AG04450 (cell line): ENCODE data around the gene WDR72. TPM values are rescaled to one million over a fixed set of nuclear protein-coding genes. Genes with fewer than 3 reads are reported as not detected.

Experiments
- CTCF ChIA-PET: fragments of 300-600, 350-600 bp; formaldehyde crosslinking; extraction: SDS; loops from one replicate; lab custom pipeline; 2022; ENCODE audit warnings: antibody characterized with exemption, inconsistent platforms; lab: Charles Lee
- POLR2A ChIA-PET: fragments of 350-600 bp; formaldehyde crosslinking; extraction: SDS; loops from one replicate; lab custom pipeline; 2021; ENCODE audit warnings: antibody characterized with exemption, inconsistent platforms; lab: Yijun Ruan, JAX
- DNase-seq: peaks from one replicate; pipeline ENCODE4 v3.0.0-alpha.2; 2011; ENCODE audit warnings: low read depth, low spot score
- H3K27ac ChIP-seq: one replicate; pipeline ENCODE4 v1.5.1; 2012; ENCODE audit warnings: low read depth, low read length, control low read depth
- H3K27me3 ChIP-seq: one replicate; pipeline ENCODE4 v1.6.0; 2012; ENCODE audit warnings: low read length; ENCODE audit not compliant: control insufficient read depth, insufficient read depth
- H3K4me3 ChIP-seq: 2 replicates; pipeline ENCODE4 v1.5.1; 2011; ENCODE audit warnings: mild to moderate bottlenecking, low read depth, low read length, control low read depth
- H3K9me3 ChIP-seq: 2 replicates; pipeline ENCODE4 v1.5.1; 2012; ENCODE audit warnings: low read length; ENCODE audit not compliant: control insufficient read depth, insufficient read depth
- polyA plus RNA-seq: library from polyadenylated mRNA; depleted of rRNA; stranded (reverse); fragments of >200 nt; gene quantifications from 2 replicates; pipeline ENCODE4 v1.2.3, GENCODE V29; 2011
- TF ChIP-seq, protein P1 (sequence below): IDR thresholded peaks from 2 replicates; pipeline ENCODE4 v1.5.1; 2011; ENCODE audit warnings: low read depth, low read length, control low read depth, inconsistent platforms

WDR72 gene
- polyA plus RNA-seq, 1 experiment = 0.02 TPM

GRCh38 chr15:53681056-53681455 lies 78.4 kb downstream of the WDR72 start:
- no peak overlapping the region for H3K4me3 ChIP-seq
- no peak overlapping the region for H3K27ac ChIP-seq
- ChIA-PET CTCF (no interaction called here), POLR2A (no interaction called here)
- no peaks in the 10 kb centered on the region for H3K27me3 ChIP-seq
- H3K9me3 ChIP-seq = peaks cover 2% of the 10 kb centered on the region
- DNase-seq = no peak
- TF ChIP-seq, protein P1, sequence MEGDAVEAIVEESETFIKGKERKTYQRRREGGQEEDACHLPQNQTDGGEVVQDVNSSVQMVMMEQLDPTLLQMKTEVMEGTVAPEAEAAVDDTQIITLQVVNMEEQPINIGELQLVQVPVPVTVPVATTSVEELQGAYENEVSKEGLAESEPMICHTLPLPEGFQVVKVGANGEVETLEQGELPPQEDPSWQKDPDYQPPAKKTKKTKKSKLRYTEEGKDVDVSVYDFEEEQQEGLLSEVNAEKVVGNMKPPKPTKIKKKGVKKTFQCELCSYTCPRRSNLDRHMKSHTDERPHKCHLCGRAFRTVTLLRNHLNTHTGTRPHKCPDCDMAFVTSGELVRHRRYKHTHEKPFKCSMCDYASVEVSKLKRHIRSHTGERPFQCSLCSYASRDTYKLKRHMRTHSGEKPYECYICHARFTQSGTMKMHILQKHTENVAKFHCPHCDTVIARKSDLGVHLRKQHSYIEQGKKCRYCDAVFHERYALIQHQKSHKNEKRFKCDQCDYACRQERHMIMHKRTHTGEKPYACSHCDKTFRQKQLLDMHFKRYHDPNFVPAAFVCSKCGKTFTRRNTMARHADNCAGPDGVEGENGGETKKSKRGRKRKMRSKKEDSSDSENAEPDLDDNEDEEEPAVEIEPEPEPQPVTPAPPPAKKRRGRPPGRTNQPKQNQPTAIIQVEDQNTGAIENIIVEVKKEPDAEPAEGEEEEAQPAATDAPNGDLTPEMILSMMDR = no peak

- Histone ChIP-seq H3K27me3 (no peaks in the 10 kb centered on the region), H3K9me3 (no peaks in the 10 kb centered on the region; the same call in 1 of the 2 replicates), H3K27ac (no peak overlapping the region), H3K4me3 (no peak overlapping the region)
- ChIA-PET CTCF (no interaction called here), POLR2A (no interaction called here)
- TF ChIP-seq, protein P1 = no peak
- no peak for DNase-seq
Measured at GRCh38 chr15:53675832-53676231, 83.6 kb downstream of the WDR72 start.

DNA sequence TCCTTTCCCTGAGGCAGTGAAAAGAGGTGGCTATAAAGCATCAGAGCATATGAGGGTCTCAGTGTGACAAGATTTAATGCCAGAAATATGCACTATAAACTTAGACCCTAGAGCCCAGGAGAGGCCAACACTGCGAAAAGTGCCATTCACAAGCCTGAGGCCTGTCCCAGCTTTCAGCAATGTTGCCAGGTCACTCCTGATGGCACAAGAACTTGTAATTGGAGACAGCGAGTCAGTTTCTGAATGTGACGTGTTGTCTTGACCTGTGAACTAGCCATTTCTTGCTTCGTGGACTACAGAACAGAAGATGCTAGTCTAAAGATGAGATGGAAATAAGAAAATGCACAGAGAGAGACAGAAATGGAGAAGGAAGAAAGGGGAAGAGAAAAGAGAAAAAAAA lies 87.9 kb downstream of the WDR72 start:
- Histone ChIP-seq H3K4me3 (no peak overlapping the region), H3K9me3 (peaks cover 3% of the 10 kb centered on the region; the same call in 1 of the 2 replicates), H3K27me3 (no peaks in the 10 kb centered on the region), H3K27ac (no peak overlapping the region)
- POLR2A ChIA-PET = no interaction called here
- no peak for DNase-seq
- TF ChIP-seq, protein P1 = no peak
- CTCF ChIA-PET = no interaction called here

GRCh38 chr15:53670701-53671100 lies 88.8 kb downstream of the WDR72 start:
- POLR2A ChIA-PET = no interaction called here
- no peak overlapping the region for H3K4me3 ChIP-seq
- peaks cover 3% of the 10 kb centered on the region; the same call in 1 of the 2 replicates for H3K9me3 ChIP-seq
- no peak overlapping the region for H3K27ac ChIP-seq
- DNase-seq = no peak
- H3K27me3 ChIP-seq = no peaks in the 10 kb centered on the region
- CTCF ChIA-PET = no interaction called here
- TF ChIP-seq, protein P1 = no peak

GRCh38 chr15:53665930-53666329 lies 93.5 kb downstream of the WDR72 start:
- H3K27me3 ChIP-seq = no peaks in the 10 kb centered on the region
- TF ChIP-seq, protein P1 = no peak
- POLR2A ChIA-PET = no interaction called here
- H3K27ac ChIP-seq = no peak overlapping the region
- DNase-seq = no peak
- H3K4me3 ChIP-seq = no peak overlapping the region
- CTCF ChIA-PET = no interaction called here
- peaks cover 3% of the 10 kb centered on the region; the same call in 1 of the 2 replicates for H3K9me3 ChIP-seq
